HG03521 (cell line): ENCODE results near the gene ZBTB38.

Source experiments
- ATAC-seq: cut with Tn5 transposase; IDR thresholded peaks from one replicate; pipeline ENCODE4 v1.9.1; 2021; ENCODE audit warnings: mild to moderate bottlenecking, moderate library complexity; ENCODE audit not compliant: unreplicated experiment

Gene ZBTB38

GRCh38 chr3:141385406-141386125 is 17.3 kb downstream of the ZBTB38 start:
- no peak for ATAC-seq

GRCh38 chr3:141386126-141386488 is 17.8 kb downstream of the ZBTB38 start:
- no peak for ATAC-seq

GRCh38 chr3:141386611-141387111 is 18.4 kb downstream of the ZBTB38 start:
- peak; percentile 36 for ATAC-seq

- no peak for ATAC-seq
These were observed 19.2 kb downstream of the ZBTB38 start for GRCh38 chr3:141387516-141387915.

- ATAC-seq, result no peak
These were observed 20.1 kb downstream of the ZBTB38 start for GRCh38 chr3:141388395-141388794.

GRCh38 chr3:141388823-141389621 is 20.7 kb downstream of the ZBTB38 start:
- no peak for ATAC-seq

- no peak for ATAC-seq
These were observed 21.4 kb downstream of the ZBTB38 start for GRCh38 chr3:141389703-141390102.

GRCh38 chr3:141390747-141391146 is 22.4 kb downstream of the ZBTB38 start:
- ATAC-seq, result no peak

- ATAC-seq, result no peak
These were observed 23.1 kb downstream of the ZBTB38 start for GRCh38 chr3:141391298-141391990.

GRCh38 chr3:141391991-141392316 is 23.6 kb downstream of the ZBTB38 start:
- no peak for ATAC-seq

GRCh38 chr3:141392416-141392815 is 24.1 kb downstream of the ZBTB38 start:
- no peak for ATAC-seq

GRCh38 chr3:141392897-141393734 is 24.8 kb downstream of the ZBTB38 start:
- no peak for ATAC-seq

GRCh38 chr3:141393735-141394076 is 25.4 kb downstream of the ZBTB38 start:
- ATAC-seq, result no peak

GRCh38 chr3:141394560-141394959 is 26.3 kb downstream of the ZBTB38 start:
- no peak for ATAC-seq

- ATAC-seq, result no peak
These were observed 26.8 kb downstream of the ZBTB38 start for GRCh38 chr3:141395005-141395589.

- no peak for ATAC-seq
These were observed 29.7 kb downstream of the ZBTB38 start for GRCh38 chr3:141397996-141398395.

GRCh38 chr3:141399200-141399599 is 30.9 kb downstream of the ZBTB38 start:
- ATAC-seq, result no peak

GRCh38 chr3:141400073-141400971 is 32.0 kb downstream of the ZBTB38 start:
- ATAC-seq, result no peak

- no peak for ATAC-seq
These were observed 32.8 kb downstream of the ZBTB38 start for GRCh38 chr3:141401095-141401494.
